GM18870 (cell line): Measurements from ENCODE around the gene TSFM.

Experiments used
- ATAC-seq: cut with Tn5 transposase; IDR thresholded peaks from one replicate; pipeline ENCODE4 v1.9.1; 2021; ENCODE audit warnings: moderate library complexity; ENCODE audit not compliant: unreplicated experiment

Gene TSFM

GRCh38 chr12:57745485-57745881 lies 37.1 kb upstream of the TSFM start:
- ATAC-seq: no peak

GRCh38 chr12:57746025-57746424 lies 36.6 kb upstream of the TSFM start:
- ATAC-seq: no peak

- ATAC-seq: no peak
Observed at GRCh38 chr12:57749061-57749460, 33.5 kb upstream of the TSFM start.

- no peak for ATAC-seq
Observed at GRCh38 chr12:57750561-57751431, 31.8 kb upstream of the TSFM start.

- no peak for ATAC-seq
Observed at GRCh38 chr12:57751432-57751787, 31.2 kb upstream of the TSFM start.

GRCh38 chr12:57751788-57752667 lies 30.6 kb upstream of the TSFM start, which contains the start of gene CDK4:
CDK4 (minus strand) TSS chr12:57752310; CDS start chr12:57751717, 593 bp downstream.
- peak; percentile 72 for ATAC-seq

GRCh38 chr12:57752668-57753000 lies 30.0 kb upstream of the TSFM start:
- ATAC-seq: no peak

- ATAC-seq: no peak
Observed at GRCh38 chr12:57753756-57754337, 28.7 kb upstream of the TSFM start.

GRCh38 chr12:57754411-57755193 lies 28.0 kb upstream of the TSFM start, which contains the start of gene MARCHF9:
MARCHF9 (plus strand) TSS chr12:57755103; CDS start chr12:57755529, 426 bp downstream.
- ATAC-seq: no peak

GRCh38 chr12:57755194-57755453 lies 27.5 kb upstream of the TSFM start:
- no peak for ATAC-seq

- ATAC-seq: no peak
Observed at GRCh38 chr12:57755454-57756372, 26.9 kb upstream of the TSFM start.

- no peak for ATAC-seq
Observed at GRCh38 chr12:57756406-57757341, 25.9 kb upstream of the TSFM start.

- no peak for ATAC-seq
Observed at GRCh38 chr12:57757771-57758170, 24.8 kb upstream of the TSFM start.

- ATAC-seq: no peak
Observed at GRCh38 chr12:57758552-57759359, 23.8 kb upstream of the TSFM start.

GRCh38 chr12:57759360-57759980 lies 23.1 kb upstream of the TSFM start:
- ATAC-seq: no peak

- ATAC-seq: no peak
Observed at GRCh38 chr12:57760347-57760982, 22.1 kb upstream of the TSFM start.

- ATAC-seq: no peak
Observed at GRCh38 chr12:57761391-57761998, 21.1 kb upstream of the TSFM start.
